GM21717 (cell line): ENCODE measurements around the gene KLRF1.
"Not testable (repeated sequence)": the region's sequence is repeated elsewhere in the genome, so short reads cannot be mapped to it uniquely, and the experiment has no call there.

Experiments
- ATAC-seq: cut with Tn5 transposase; IDR thresholded peaks from one replicate; pipeline ENCODE4 v1.9.1; 2021; ENCODE audit warnings: mild to moderate bottlenecking, moderate library complexity; ENCODE audit not compliant: unreplicated experiment

Gene KLRF1

DNA sequence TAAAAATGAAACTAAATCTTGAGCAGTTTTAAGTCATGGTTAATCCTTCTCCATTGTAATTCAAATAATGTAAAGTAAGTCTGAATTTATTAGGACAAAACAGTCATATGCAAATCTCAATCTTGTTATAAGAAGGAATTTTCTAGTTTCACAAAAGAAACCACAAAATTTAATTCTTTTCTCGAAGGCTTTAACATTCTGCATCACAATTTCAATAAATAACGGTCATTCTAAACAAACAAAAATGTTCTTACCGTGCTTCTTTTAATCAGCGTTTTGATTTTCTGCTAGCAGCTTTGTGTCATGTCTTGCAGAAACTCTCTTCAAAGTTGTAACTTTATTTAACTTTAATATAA is 41.6 kb downstream of the KLRF1 start:
- ATAC-seq: no peak

- ATAC-seq: peak; percentile 66
These were observed 42.3 kb downstream of the KLRF1 start, which contains the start of gene CLEC2B for GRCh38 chr12:9869307-9870161. TSS of gene CLEC2B (minus strand) at chr12:9869354.

GRCh38 chr12:9870286-9870866 is 43.1 kb downstream of the KLRF1 start:
- ATAC-seq: no peak

DNA sequence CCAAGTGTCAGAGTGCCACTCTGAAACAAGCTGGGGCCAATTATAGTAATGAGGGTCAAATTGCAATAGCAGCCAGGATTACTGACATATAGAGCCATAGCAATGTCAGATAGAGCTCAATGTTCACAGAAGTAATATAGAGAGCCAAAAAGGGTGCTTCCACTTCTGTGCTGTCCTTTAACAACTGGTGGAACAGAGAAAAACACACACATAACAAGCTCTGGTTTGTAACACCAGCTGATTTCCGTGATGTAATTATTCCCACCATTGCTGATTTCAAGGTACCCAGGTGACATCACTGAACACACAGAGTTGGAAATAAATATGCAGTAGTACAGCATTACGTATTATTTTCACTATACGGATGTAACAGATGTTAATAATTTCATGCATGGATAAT is 44.9 kb downstream of the KLRF1 start:
- no peak for ATAC-seq

DNA sequence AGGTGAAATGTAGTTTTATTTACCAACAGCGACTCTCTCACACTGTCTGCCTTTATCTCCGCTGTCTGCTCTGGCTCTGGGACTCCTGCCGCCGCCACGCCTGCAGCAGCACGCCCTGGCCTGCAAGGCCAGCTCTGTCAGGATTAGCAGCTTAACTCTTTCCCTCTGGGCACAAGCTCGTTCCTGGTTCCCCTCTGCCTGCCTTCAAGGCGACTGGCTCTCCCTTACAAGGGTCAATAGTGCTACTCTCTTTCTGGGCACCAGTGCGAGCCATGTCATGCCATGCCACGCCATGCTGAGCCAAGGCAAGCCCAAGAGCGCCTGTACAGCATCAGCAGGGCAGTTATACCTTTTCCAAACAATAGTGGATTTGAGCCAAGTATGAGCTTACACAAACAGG is 45.5 kb downstream of the KLRF1 start:
- ATAC-seq: no peak

DNA sequence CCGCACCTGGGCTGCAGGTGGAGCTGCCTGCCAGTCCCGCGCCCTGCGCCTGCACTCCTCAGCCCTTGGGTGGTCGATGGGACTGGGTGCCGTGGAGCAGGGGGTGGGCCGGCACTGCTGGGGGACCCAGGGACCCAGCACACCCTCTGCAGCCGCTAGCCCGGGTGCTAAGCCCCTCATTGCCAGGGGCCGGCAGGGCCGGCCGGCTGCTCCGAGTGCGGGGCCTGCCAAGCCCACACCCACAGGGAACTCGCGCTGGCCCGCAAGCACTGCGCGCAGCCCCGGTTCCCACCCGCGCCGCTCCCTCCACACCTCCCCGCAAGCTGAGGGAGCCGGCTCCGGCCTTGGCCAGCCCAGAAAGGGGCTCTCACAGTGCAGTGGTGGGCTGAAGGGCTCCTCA is 48.8 kb downstream of the KLRF1 start:
- not testable (repeated sequence) for ATAC-seq

DNA sequence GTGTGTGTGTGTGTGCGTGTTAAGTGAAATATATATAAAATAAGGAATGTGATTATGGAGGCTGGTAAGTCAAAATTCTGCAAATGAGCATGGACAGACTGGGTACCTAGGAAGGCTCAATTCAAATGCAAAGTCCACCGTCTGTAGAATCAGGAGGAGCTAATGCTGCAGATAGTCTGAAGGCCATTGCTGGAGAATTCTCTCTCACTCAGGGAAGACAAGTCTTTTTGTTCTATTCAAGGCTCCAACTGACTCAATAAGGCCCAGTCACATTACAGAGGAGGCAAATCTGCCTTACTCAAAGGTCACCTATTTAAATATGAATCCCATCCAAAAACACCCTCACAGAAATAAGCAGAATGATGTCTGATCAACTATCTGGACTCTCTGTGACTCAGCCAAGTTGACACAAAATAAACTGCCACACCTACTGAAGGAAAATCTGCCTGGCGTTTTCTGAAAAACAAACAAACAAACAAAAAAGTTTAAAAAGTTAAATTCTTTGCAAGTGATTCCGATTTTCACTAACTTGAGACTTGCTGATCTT is 53.3 kb downstream of the KLRF1 start:
- ATAC-seq: no peak

GRCh38 chr12:9881246-9881645 is 54.0 kb downstream of the KLRF1 start, which contains the start of gene KLRF2:
TSS of gene KLRF2 (plus strand) at chr12:9881489. CDS start at chr12:9881596, 107 bp downstream.
- no peak for ATAC-seq

GRCh38 chr12:9881988-9882387 is 54.7 kb downstream of the KLRF1 start:
- ATAC-seq: no peak

- ATAC-seq: no peak
These were observed 55.9 kb downstream of the KLRF1 start for GRCh38 chr12:9883175-9883574.

GRCh38 chr12:9888665-9889273 is 61.5 kb downstream of the KLRF1 start:
- ATAC-seq: no peak
